A549 treated with AZD9567 at 1 μM for 4 hours (cell line): ENCODE measurements around the gene VWCE. TPM values are rescaled to one million over a fixed set of nuclear protein-coding genes. Genes with fewer than 3 reads are reported as not detected.

ENCODE experiments used
- total RNA-seq: library from RNA; stranded (reverse); fragments of 200-300 nt; extraction: Qiagen RNA extraction; gene quantifications from 5 replicates; pipeline ENCODE4 v1.2.3, GENCODE V29; 2022; ENCODE audit not compliant: insufficient read depth

Gene VWCE, protein sequence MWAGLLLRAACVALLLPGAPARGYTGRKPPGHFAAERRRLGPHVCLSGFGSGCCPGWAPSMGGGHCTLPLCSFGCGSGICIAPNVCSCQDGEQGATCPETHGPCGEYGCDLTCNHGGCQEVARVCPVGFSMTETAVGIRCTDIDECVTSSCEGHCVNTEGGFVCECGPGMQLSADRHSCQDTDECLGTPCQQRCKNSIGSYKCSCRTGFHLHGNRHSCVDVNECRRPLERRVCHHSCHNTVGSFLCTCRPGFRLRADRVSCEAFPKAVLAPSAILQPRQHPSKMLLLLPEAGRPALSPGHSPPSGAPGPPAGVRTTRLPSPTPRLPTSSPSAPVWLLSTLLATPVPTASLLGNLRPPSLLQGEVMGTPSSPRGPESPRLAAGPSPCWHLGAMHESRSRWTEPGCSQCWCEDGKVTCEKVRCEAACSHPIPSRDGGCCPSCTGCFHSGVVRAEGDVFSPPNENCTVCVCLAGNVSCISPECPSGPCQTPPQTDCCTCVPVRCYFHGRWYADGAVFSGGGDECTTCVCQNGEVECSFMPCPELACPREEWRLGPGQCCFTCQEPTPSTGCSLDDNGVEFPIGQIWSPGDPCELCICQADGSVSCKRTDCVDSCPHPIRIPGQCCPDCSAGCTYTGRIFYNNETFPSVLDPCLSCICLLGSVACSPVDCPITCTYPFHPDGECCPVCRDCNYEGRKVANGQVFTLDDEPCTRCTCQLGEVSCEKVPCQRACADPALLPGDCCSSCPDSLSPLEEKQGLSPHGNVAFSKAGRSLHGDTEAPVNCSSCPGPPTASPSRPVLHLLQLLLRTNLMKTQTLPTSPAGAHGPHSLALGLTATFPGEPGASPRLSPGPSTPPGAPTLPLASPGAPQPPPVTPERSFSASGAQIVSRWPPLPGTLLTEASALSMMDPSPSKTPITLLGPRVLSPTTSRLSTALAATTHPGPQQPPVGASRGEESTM
- total RNA-seq: 0.47 to 0.74 TPM (median 0.62 TPM) in 4 of 5 replicates, not detected in the other

DNA sequence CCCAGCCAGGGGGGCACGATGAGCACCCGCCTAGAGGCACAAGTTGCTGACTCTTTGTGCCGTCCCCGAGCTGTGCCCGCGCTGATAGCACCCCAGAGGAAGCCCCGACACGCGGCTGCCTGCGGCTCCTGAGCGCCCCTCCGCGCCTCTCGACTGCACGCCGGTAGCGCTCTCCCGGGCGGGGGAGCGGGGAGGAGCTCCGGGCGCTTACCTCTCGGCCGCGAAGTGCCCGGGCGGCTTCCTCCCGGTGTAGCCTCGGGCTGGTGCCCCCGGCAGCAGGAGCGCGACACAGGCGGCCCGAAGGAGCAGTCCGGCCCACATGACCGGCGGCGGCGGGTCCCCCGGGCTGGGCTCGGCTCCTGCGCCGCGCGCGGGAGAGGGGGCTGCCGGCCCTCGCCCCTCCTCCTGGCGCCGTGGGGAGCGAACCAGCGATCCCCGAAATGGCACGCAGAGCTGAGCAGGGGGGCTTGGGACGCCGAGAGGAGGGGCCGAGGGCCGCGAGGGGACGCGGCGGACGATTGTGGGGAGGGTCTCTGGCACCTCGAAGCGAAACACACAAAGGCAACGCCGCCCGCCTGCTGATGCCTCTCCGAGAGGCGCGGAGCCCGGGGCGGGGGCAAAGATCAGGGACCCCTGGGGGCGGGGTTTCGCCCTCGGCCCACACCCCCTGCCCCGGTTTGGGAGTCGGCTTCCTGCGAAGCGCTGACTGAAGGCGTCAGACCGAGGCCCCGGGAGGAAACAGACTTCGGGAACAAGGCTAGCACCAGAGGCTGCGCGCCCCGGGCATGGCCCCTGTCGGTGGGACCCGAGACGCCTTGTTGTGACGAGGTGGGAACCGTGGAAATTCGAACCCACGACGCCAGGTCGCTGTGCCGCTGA lies at the start of gene VWCE:
Gene VWCE (minus strand): TSS at position 600 of the 879 bp plus-strand sequence. CDS start 279 bp downstream, at position 321.

DNA sequence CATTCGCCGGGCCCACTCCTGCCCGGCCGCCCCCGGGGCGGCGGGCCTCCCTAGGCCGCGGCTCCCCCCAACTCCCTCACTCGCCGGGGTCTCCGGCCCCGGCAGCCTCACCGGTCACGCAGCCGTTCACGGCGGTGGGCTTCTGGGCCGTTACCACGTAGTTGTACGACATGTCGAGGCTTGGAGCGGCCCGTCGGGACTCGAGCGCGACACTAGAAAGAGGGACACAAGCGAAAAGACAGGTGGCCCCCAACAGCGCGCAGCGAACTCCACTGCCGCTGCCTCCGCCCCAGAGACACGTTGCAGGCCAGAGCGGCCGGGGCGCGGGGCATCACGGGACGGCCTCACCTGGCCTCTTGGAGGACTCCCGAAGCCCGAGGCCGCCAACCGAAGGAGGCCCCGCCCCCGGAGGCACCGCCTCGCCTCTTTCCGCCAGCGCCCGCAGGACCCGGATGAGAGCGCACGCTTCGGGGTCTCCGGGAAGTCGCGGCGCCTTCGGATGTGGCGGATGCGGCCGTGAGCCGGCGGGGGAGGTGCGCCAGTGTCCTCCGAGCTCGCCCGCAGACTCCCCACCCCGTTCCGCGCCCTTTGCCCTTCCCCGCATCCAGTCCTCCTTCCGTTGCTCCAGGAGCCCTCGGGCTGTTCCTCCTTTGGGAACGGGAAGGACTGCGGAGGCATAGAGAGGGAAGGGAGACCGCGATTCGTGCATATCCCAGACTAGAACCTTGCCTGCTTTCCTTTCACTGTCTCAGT lies 37.9 kb upstream of the VWCE start, which contains the start of the genes DDB1 and TKFC:
Gene DDB1 (minus strand): TSS at position 309 of the 753 bp plus-strand sequence. CDS start 137 bp downstream, at position 172.
Gene TKFC (plus strand): TSS at position 432 of the 753 bp plus-strand sequence. CDS start 1,501 bp downstream, outside the sequence.

DNA sequence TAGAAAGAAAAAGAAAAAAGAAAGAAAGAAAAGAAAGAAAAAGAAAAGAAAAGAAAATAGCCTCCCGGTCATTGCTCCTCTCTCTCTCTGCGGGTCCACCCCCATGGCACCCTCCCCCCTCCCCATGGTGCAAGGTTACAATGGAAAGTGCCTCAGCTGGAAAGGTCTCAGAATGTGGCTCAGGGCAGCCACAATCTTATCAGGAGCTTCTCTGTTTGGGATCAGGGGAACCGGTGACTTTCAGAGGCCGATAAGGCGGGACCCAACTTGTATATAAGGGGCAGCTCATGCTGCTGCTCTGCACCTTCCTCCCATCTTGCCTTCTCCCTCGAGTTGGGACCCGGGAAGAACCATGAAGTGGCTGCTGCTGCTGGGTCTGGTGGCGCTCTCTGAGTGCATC lies 54.2 kb downstream of the VWCE start, which contains the start of gene PGA5:
Gene PGA5 (plus strand): TSS at position 301 of the 400 bp plus-strand sequence. CDS start 52 bp downstream, at position 353.

DNA sequence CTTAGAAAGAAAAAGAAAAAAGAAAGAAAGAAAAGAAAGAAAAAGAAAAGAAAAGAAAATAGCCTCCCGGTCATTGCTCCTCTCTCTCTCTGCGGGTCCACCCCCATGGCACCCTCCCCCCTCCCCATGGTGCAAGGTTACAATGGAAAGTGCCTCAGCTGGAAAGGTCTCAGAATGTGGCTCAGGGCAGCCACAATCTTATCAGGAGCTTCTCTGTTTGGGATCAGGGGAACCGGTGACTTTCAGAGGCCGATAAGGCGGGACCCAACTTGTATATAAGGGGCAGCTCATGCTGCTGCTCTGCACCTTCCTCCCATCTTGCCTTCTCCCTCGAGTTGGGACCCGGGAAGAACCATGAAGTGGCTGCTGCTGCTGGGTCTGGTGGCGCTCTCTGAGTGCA lies 73.1 kb downstream of the VWCE start, which contains the start of gene PGA4:
Gene PGA4 (plus strand): TSS at position 301 of the 400 bp plus-strand sequence. CDS start 54 bp downstream, at position 355.

Other genes starting within 250 kb of the VWCE start
- gene CD5, start 192.8 kb downstream of the VWCE start, total RNA-seq: 0.02 TPM in 1 of 5 replicates, not detected in the others
- 12.0 to 18.8 TPM (median 18.0 TPM) in 5 replicates for gene VPS37C, start 133.9 kb downstream of the VWCE start, total RNA-seq
- gene PGA3, start 91.8 kb downstream of the VWCE start, total RNA-seq: 0.16 TPM in 1 of 5 replicates, not detected in the others
- gene PGA4, start 73.0 kb downstream of the VWCE start, total RNA-seq: not detected in 5 replicates
- gene PGA5, start 54.1 kb downstream of the VWCE start, total RNA-seq: not detected in 5 replicates
- 154 to 195 TPM (median 161 TPM) in 5 replicates for gene DDB1, start 37.8 kb upstream of the VWCE start, total RNA-seq
- gene TKFC, start 37.9 kb upstream of the VWCE start, total RNA-seq: 54.5 to 76.9 TPM (median 73.9 TPM) in 5 replicates
- 43.1 to 48.8 TPM (median 44.3 TPM) in 5 replicates for gene CYB561A3, start 66.6 kb upstream of the VWCE start, total RNA-seq
- 74.5 to 101 TPM (median 96.3 TPM) in 5 replicates for gene TMEM138, start 67.1 kb upstream of the VWCE start, total RNA-seq
- 18.4 to 24.4 TPM (median 18.8 TPM) in 5 replicates for gene TMEM216, start 97.3 kb upstream of the VWCE start, total RNA-seq
- gene CPSF7, start 134.7 kb upstream of the VWCE start, total RNA-seq: 66.4 to 73.9 TPM (median 73.7 TPM) in 5 replicates
- gene SDHAF2, start 134.8 kb upstream of the VWCE start, total RNA-seq: 40.8 to 91.8 TPM (median 42.4 TPM) in 5 replicates
- gene LRRC10B, start 213.4 kb upstream of the VWCE start, total RNA-seq: 0.16 to 0.89 TPM (median 0.23 TPM) in 5 replicates